Testis (tissue), 2 donors: ENCODE data around the gene ADPRHL1.

Source experiments
- POLR2A ChIP-seq: fragments of 450-650 bp; IDR thresholded peaks from one replicate; pipeline ENCODE4 v1.6.1; 2017; ENCODE audit warnings: antibody characterized with exemption, mild to moderate bottlenecking, moderate library complexity
- TF ChIP-seq, protein P1 (sequence below), 3 experiments: fragments of 450-650 bp in 2 of 3; fragments of 200-600 bp in 1 of 3; sonication (generic) in 1 of 3; IDR thresholded peaks; one replicate each; pipeline ENCODE4 v1.5.1; 2016 to 2019; ENCODE audit warnings: antibody characterized with exemption in 3 of 3, mild to moderate bottlenecking in 2 of 3, moderate library complexity in 1 of 3

DNA sequence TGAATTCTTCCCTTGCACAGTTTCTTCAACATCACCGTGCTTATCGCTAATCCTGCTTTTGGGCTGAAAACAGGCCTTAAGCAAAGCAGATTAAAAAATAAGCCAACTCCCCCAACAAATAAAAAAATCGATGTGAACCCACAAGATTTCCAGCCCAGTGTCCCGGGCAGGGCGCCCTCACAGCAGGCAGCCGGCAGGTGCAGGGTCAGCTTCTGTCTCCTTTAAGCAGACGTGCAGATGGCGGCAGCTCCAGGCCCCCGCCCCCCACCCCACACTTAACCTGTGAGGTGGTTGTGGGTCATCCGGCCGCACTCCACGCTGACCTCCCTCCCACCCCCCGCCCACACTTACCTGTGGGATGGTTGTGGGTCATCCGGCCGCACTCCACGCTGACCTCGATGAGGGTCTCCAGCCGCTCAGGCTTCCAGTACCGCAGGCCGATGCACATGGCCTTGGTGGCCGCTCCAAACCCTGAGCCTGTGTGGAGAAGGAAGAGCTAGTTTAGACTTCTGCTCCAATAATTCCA is 19.8 kb downstream of the ADPRHL1 start:
- no peak for TF ChIP-seq POLR2A
- TF ChIP-seq, protein P1, sequence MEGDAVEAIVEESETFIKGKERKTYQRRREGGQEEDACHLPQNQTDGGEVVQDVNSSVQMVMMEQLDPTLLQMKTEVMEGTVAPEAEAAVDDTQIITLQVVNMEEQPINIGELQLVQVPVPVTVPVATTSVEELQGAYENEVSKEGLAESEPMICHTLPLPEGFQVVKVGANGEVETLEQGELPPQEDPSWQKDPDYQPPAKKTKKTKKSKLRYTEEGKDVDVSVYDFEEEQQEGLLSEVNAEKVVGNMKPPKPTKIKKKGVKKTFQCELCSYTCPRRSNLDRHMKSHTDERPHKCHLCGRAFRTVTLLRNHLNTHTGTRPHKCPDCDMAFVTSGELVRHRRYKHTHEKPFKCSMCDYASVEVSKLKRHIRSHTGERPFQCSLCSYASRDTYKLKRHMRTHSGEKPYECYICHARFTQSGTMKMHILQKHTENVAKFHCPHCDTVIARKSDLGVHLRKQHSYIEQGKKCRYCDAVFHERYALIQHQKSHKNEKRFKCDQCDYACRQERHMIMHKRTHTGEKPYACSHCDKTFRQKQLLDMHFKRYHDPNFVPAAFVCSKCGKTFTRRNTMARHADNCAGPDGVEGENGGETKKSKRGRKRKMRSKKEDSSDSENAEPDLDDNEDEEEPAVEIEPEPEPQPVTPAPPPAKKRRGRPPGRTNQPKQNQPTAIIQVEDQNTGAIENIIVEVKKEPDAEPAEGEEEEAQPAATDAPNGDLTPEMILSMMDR (IDR thresholded peaks at IDR 0.05): no peak
